GM12801 (cell line): ENCODE results near the gene CGN.

Source experiments
- TF ChIP-seq, protein P1 (sequence below): IDR thresholded peaks from one replicate; pipeline ENCODE4 v1.5.1; 2011; ENCODE audit warnings: control low read depth; ENCODE audit not compliant: insufficient read length; ENCODE audit errors: extremely low read depth

Gene CGN

DNA sequence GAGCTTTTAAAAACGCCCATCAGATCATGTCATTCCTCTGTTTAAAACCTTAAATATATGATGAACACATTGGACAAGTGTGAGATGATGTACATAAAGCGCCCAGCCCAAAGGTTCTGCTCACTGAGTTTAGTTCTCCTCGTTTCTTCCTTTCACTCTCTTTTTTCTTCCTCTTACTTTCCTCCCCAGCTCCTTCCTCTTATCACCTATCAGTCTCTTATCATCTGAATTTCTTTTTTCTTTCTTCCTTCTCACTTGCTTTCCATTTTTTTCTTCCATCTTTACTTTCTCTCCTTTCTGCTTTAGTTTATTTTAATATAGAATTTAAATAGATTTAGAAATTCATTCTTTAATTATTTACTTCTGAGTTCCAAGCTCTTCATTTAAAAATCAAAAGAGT lies 34.1 kb upstream of the CGN start:
- TF ChIP-seq, protein P1, sequence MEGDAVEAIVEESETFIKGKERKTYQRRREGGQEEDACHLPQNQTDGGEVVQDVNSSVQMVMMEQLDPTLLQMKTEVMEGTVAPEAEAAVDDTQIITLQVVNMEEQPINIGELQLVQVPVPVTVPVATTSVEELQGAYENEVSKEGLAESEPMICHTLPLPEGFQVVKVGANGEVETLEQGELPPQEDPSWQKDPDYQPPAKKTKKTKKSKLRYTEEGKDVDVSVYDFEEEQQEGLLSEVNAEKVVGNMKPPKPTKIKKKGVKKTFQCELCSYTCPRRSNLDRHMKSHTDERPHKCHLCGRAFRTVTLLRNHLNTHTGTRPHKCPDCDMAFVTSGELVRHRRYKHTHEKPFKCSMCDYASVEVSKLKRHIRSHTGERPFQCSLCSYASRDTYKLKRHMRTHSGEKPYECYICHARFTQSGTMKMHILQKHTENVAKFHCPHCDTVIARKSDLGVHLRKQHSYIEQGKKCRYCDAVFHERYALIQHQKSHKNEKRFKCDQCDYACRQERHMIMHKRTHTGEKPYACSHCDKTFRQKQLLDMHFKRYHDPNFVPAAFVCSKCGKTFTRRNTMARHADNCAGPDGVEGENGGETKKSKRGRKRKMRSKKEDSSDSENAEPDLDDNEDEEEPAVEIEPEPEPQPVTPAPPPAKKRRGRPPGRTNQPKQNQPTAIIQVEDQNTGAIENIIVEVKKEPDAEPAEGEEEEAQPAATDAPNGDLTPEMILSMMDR: no peak

GRCh38 chr1:151478140-151478812 lies 32.9 kb upstream of the CGN start:
- TF ChIP-seq, protein P1: no peak

DNA sequence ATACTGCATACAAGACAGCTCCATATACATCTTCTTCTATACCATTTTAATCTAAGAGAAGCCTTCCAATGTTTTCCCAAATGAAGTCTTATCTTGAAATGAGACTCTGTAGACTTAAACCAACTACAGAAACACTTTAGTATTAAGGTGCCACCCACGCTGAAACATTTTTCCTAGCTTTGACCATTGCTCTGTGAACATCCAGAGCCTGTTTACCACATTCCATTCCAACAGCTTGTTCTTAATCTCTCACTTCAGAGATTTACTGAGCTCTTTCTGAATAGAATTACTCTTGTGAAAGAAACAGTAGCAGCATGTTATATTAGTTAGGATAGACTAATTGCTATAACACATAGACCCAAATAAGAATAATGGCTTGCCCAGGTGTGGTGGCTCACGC lies 32.3 kb upstream of the CGN start:
- TF ChIP-seq, protein P1: no peak

DNA sequence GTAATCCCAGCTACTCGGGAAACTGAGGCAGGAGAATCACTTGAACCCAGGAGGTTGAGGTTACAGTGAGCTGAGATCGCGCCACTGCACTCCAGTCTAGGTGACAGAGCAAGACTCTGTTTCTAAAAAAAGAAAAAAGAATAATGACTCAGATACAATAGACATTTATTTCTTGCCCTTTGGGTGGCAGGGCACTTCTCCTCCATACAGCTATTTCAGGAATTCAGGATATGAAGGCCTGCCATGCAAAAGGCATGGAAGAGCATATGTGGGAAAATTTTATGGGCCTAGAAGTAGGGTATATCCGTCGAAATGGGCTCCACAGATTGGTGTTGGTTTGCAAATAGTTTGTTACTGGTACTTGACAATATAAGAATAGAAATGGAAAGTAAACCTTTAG lies 31.7 kb upstream of the CGN start:
- TF ChIP-seq, protein P1: no peak

DNA sequence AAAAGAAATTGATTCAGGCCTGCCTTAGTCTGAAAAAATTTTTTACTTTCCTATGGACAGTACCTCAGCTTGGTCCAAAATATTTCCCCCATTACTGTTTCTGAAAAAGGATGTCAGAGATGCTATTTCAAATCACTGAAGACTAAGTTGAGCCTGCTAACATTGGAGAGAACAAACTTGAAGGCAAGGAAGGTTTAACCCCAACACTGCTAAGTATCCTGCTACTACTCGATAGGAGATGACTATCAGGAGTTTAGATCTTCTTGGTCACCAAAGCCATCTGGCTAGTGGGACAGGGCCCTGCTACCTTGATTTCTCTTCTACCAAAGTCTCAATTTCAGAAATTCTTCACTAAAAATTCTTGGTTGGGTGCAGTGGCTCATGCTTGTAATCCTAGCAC lies 29.2 kb upstream of the CGN start:
- TF ChIP-seq, protein P1: no peak

DNA sequence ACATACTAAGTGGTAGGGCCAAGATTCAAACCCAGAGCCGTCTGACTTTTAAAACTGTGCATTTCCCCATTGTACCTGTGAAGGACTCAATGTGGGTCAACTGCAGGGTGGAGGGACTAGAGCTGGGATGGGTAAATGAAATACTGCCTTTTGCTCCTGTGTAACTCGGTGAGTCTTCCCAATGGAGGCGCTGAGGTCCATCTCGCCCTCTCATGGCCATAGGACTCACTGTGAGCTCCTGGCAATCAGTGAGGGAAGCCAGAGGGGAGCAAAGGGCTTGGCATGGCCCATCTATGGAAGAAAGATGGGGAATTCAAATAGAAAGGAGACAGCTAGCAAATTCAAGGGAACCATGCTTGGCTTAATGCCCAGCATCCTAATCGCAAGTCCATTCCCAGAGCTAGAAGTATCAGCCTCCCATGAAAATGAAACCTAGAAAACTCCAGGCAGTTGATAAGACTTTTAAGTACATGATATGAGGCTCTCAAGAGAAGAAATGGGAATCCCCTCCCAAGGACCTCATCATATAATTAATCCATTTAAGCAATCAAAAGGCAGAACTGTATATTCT lies 25.4 kb upstream of the CGN start:
- TF ChIP-seq, protein P1: no peak

GRCh38 chr1:151486557-151486956 lies 24.6 kb upstream of the CGN start:
- TF ChIP-seq, protein P1: no peak
